ENCODE results near the gene CD1B. TPM values are rescaled to one million over a fixed set of nuclear protein-coding genes. Genes with fewer than 3 reads are reported as not detected.

The CD1B gene
- total and polyA plus RNA-seq, 9 of the 15 experiments (the other 6 are each of a cell fraction or from before 2014, with no cell fraction given): not detected

DNA sequence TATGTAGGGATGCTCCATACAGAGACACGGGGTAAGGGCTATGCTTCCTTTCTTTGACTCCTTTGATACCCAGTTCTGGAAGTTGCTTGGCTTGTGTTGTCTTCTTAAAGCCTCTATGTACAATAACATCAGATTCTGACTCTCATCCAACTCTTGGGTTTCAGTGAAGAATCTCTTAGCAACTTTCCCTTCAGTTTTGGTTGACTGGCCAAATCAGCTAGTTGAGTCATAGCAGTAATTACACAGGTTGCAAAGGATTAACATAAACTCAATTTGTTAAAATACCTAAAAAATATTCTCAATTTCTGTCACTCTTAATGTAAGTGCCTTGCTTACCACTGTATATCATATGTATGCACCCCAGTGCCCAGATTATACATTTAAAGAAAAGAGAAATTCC lies 31.6 kb upstream of the CD1B start (continued):
- no peak for TF ChIP-seq SMARCC2 (IDR thresholded peaks at IDR 0.05; ENCODE audit: low read depth)
- no peak for TF ChIP-seq ZNF140 (CRISPR knock-in tag; IDR thresholded peaks at IDR 0.05)
- no peak for TF ChIP-seq CHCHD3 (CRISPR knock-in tag; IDR thresholded peaks at IDR 0.05)
- TF ChIP-seq FUS (optimal IDR thresholded peaks at IDR 0.05; ENCODE audit: low read depth, low read length): no peak
- TF ChIP-seq, protein P1, sequence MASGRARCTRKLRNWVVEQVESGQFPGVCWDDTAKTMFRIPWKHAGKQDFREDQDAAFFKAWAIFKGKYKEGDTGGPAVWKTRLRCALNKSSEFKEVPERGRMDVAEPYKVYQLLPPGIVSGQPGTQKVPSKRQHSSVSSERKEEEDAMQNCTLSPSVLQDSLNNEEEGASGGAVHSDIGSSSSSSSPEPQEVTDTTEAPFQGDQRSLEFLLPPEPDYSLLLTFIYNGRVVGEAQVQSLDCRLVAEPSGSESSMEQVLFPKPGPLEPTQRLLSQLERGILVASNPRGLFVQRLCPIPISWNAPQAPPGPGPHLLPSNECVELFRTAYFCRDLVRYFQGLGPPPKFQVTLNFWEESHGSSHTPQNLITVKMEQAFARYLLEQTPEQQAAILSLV (tag; IDR thresholded peaks at IDR 0.05): no peak
- no peak for TF ChIP-seq KDM1A (IDR thresholded peaks at IDR 0.05)
- TF ChIP-seq MED1 (CRISPR knock-in tag; IDR thresholded peaks at IDR 0.05; ENCODE audit: borderline replicate concordance): no peak
- TF ChIP-seq XRCC5 (IDR thresholded peaks at IDR 0.05; ENCODE audit: low read depth, low read length): no peak
- no peak for TF ChIP-seq ZNF695 (CRISPR knock-in tag; IDR thresholded peaks at IDR 0.05)

DNA sequence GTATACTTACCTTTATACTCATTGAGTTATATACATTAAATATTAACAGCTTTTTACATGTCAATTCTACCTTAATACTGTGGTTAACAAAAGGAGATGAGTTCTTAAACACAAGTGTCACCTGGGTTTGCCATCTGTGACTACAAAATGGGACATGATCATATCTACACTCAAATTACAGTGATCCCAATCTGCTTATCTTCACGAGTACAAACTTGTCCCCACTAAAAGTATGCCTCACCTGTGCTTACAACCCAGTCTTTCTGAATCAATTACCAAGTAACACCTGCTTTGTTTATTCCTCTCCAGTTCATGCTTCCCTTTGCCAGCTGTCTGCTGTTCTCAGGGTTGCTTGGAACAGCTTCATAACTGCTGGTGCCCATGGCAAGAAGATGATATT lies 31.2 kb upstream of the CD1B start:
- H3K9me1 ChIP-seq (ENCODE audit: control insufficient read depth, insufficient read depth, low read length): no peaks in the 10 kb centered on the region
- no peaks in the 10 kb centered on the region for H3K9me3 ChIP-seq (replicated peaks; ENCODE audit: control insufficient read depth, insufficient read depth, low read depth, low read length)
- DNase-seq (ENCODE audit: extremely low read depth in 1 of 4, low spot score in 3 of 4) (no peak), FAIRE-seq (no peak), ATAC-seq (no peak)
- H3K27ac ChIP-seq (ENCODE audit: extremely low read depth, low read depth, low read length): no peak overlapping the region
- H3K4me1 ChIP-seq (replicated peaks in 1 of 2; ENCODE audit: control insufficient read depth in 2 of 2, insufficient read depth in 2 of 2, low read length in 2 of 2): no peaks in the 10 kb centered on the region
- no peaks in the 10 kb centered on the region for H3K36me3 ChIP-seq (ENCODE audit: control insufficient read depth, insufficient read depth, low read length)
- TF ChIP-seq STAT5B (CRISPR knock-in tag; IDR thresholded peaks at IDR 0.05) (no peak), TCF7L2 (IDR thresholded peaks at IDR 0.05; ENCODE audit: low read depth, low read length) (no peak), ZNF232 (CRISPR knock-in tag; IDR thresholded peaks at IDR 0.05) (no peak), KDM5B (IDR thresholded peaks at IDR 0.05; ENCODE audit: insufficient replicate concordance, low read depth, low read length) (no peak), ZNF280A (IDR thresholded peaks at IDR 0.05; ENCODE audit: low read depth, partially characterized antibody) (no peak)
- ChIA-PET POLR2A (no interaction called here), CTCF (ENCODE audit: low intra/inter-chr PET ratio) (no interaction called here)
- BruUV-seq (replicated peaks): no TSS peak
- 0% methylated on average over 1 of the region's 1 CpG for WGBS (ENCODE audit: insufficient coverage, low coverage, missing lambda C conversion rate)
- no peak overlapping the region for H3K4me3 ChIP-seq
- no peaks in the 10 kb centered on the region for H3K79me2 ChIP-seq (ENCODE audit: control insufficient read depth, insufficient read depth, low read length)
- in situ Hi-C loops (cut with MboI): no loop called here
- no peaks in the 10 kb centered on the region for H3K27me3 ChIP-seq (ENCODE audit: control insufficient read depth in 2 of 2, insufficient read depth in 2 of 2, low read length in 2 of 2)
- no peak overlapping the region for H3K4me2 ChIP-seq (ENCODE audit: insufficient read depth, low read length)
- H2AFZ ChIP-seq (ENCODE audit: low read depth, low read length): no peak overlapping the region
- intact Hi-C loops (cut with micrococcal nuclease): no loop called here
- H3K9ac ChIP-seq (ENCODE audit: insufficient read depth in 1 of 2, low read depth in 2 of 2, low read length in 2 of 2): no peak overlapping the region
- no peaks in the 10 kb centered on the region for H4K20me1 ChIP-seq (replicated peaks; ENCODE audit: control insufficient read depth, insufficient read depth, low read length)

Data from K562 (cell line).